ENCODE data around the gene CETP. TPM values are rescaled to one million over a fixed set of nuclear protein-coding genes. Genes with fewer than 3 reads are reported as not detected.
"Not testable (repeated sequence)": the region's sequence is repeated elsewhere in the genome, so short reads cannot be mapped to it uniquely, and the experiment has no call there.

Gene CETP
- polyA plus RNA-seq, 4 donors: 0.34 to 1.6 (median 1.6) TPM; not detected in 1

GRCh38 chr16:56970934-56971767 is 9.4 kb downstream of the CETP start:
- FAIRE-seq: no peak
- no peak for DNase-seq
- H3K4me3 ChIP-seq (ENCODE audit: low read depth in 1 of 3, low read length in 3 of 3): no peak overlapping the region
- H3K36me3 ChIP-seq (ENCODE audit: control insufficient read depth in 3 of 3, insufficient read depth in 2 of 3, low read depth in 1 of 3, low read length in 3 of 3): no peaks in the 10 kb centered on the region
- WGBS, 3 donors: 33 to 66% (median 52%) methylated on average over 8 of the region's 8 CpGs
- H3K4me1 ChIP-seq (ENCODE audit: control insufficient read depth in 3 of 3, insufficient read depth in 2 of 3, low read depth in 1 of 3, low read length in 2 of 3): no peaks in the 10 kb centered on the region
- no peaks in the 10 kb centered on the region for H3K9me3 ChIP-seq (ENCODE audit: control insufficient read depth in 2 of 2, insufficient read depth in 1 of 2, low read depth in 1 of 2, low read length in 1 of 2)
- H3K27ac ChIP-seq (ENCODE audit: low read depth in 1 of 3, low read length in 2 of 3): no peak overlapping the region
- H3K27me3 ChIP-seq (ENCODE audit: control insufficient read depth in 3 of 3, insufficient read depth in 3 of 3, low read length in 3 of 3): no peaks in the 10 kb centered on the region

- DNase-seq (no peak), FAIRE-seq (no peak)
- WGBS, 3 donors: 90 to 94% (median 93%) methylated on average over 2 to 3 of the region's 3 CpGs
- Histone ChIP-seq H3K36me3 (ENCODE audit: control insufficient read depth in 3 of 3, insufficient read depth in 2 of 3, low read depth in 1 of 3, low read length in 3 of 3) (no peaks in the 10 kb centered on the region), H3K27me3 (ENCODE audit: control insufficient read depth in 3 of 3, insufficient read depth in 3 of 3, low read length in 3 of 3) (no peaks in the 10 kb centered on the region), H3K9me3 (ENCODE audit: control insufficient read depth in 2 of 2, insufficient read depth in 1 of 2, low read depth in 1 of 2, low read length in 1 of 2) (no peaks in the 10 kb centered on the region), H3K4me3 (ENCODE audit: low read depth in 1 of 3, low read length in 3 of 3) (no peak overlapping the region), H3K27ac (ENCODE audit: low read depth in 1 of 3, low read length in 2 of 3) (no peak overlapping the region), H3K4me1 (ENCODE audit: control insufficient read depth in 3 of 3, insufficient read depth in 2 of 3, low read depth in 1 of 3, low read length in 2 of 3) (no peaks in the 10 kb centered on the region)
Measured at GRCh38 chr16:56971768-56972043, 10.0 kb downstream of the CETP start.

- Histone ChIP-seq H3K4me3 (ENCODE audit: low read depth in 1 of 3, low read length in 3 of 3) (no peak overlapping the region), H3K27me3 (ENCODE audit: control insufficient read depth in 3 of 3, insufficient read depth in 3 of 3, low read length in 3 of 3) (no peaks in the 10 kb centered on the region), H3K4me1 (ENCODE audit: control insufficient read depth in 3 of 3, insufficient read depth in 2 of 3, low read depth in 1 of 3, low read length in 2 of 3) (no peaks in the 10 kb centered on the region), H3K27ac (ENCODE audit: low read depth in 1 of 3, low read length in 2 of 3) (no peak overlapping the region), H3K9me3 (ENCODE audit: control insufficient read depth in 2 of 2, insufficient read depth in 1 of 2, low read depth in 1 of 2, low read length in 1 of 2) (no peaks in the 10 kb centered on the region), H3K36me3 (ENCODE audit: control insufficient read depth in 3 of 3, insufficient read depth in 2 of 3, low read depth in 1 of 3, low read length in 3 of 3) (no peaks in the 10 kb centered on the region)
- WGBS, 3 donors: 72 to 74% (median 73%) methylated on average over 18 of the region's 18 CpGs
- FAIRE-seq (no peak), DNase-seq (no peak)
Measured at GRCh38 chr16:56972403-56973293, 10.9 kb downstream of the CETP start.

DNA sequence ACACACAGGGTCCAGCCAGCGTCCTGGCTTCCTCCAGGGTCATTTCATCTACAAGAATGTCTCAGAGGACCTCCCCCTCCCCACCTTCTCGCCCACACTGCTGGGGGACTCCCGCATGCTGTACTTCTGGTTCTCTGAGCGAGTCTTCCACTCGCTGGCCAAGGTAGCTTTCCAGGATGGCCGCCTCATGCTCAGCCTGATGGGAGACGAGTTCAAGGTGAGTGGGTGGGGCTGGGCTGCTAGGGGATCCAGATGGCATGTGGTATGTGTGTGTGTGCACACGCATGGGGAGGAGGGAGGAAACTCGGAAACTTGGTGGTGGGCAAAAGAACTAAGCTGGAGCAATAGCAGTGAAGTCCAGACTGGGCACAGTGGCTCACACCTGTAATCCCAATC is 11.5 kb downstream of the CETP start:
- Histone ChIP-seq H3K27ac (ENCODE audit: low read depth in 1 of 3, low read length in 2 of 3) (no peak overlapping the region), H3K27me3 (ENCODE audit: control insufficient read depth in 3 of 3, insufficient read depth in 3 of 3, low read length in 3 of 3) (no peaks in the 10 kb centered on the region), H3K9me3 (ENCODE audit: control insufficient read depth in 2 of 2, insufficient read depth in 1 of 2, low read depth in 1 of 2, low read length in 1 of 2) (no peaks in the 10 kb centered on the region), H3K4me1 (ENCODE audit: control insufficient read depth in 3 of 3, insufficient read depth in 2 of 3, low read depth in 1 of 3, low read length in 2 of 3) (no peaks in the 10 kb centered on the region), H3K4me3 (ENCODE audit: low read depth in 1 of 3, low read length in 3 of 3) (no peak overlapping the region), H3K36me3 (ENCODE audit: control insufficient read depth in 3 of 3, insufficient read depth in 2 of 3, low read depth in 1 of 3, low read length in 3 of 3) (no peaks in the 10 kb centered on the region)
- WGBS, 3 donors: 83 to 85% (median 84%) methylated on average over 9 of the region's 9 CpGs
- DNase-seq: no peak
- FAIRE-seq: no peak

DNA sequence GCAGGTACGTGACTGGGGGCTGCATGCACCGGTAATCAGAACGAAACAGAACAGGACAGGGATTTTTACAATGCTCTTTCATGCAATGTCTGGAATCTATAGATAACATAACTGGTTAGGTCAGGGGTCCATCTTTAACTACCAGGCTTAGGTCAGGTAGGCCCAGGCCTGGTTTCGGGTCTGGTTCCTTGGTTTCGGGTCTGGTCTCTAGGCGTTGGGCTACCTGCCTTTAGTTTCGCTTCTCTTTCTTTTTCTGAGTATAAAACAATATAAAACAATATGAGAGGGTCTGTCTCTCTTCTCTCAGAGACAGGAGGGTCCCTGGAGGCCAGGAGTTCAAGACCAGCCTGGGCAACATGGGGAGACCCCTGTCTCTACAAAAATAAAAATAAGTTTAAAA is 12.1 kb downstream of the CETP start:
- H3K27me3 ChIP-seq (ENCODE audit: control insufficient read depth in 3 of 3, insufficient read depth in 3 of 3, low read length in 3 of 3); DNase-seq; FAIRE-seq; H3K36me3 ChIP-seq (ENCODE audit: control insufficient read depth in 3 of 3, insufficient read depth in 2 of 3, low read depth in 1 of 3, low read length in 3 of 3); H3K4me1 ChIP-seq (ENCODE audit: control insufficient read depth in 3 of 3, insufficient read depth in 2 of 3, low read depth in 1 of 3, low read length in 2 of 3); H3K27ac ChIP-seq (ENCODE audit: low read depth in 1 of 3, low read length in 2 of 3); H3K9me3 ChIP-seq (ENCODE audit: control insufficient read depth in 2 of 2, insufficient read depth in 1 of 2, low read depth in 1 of 2, low read length in 1 of 2); H3K4me3 ChIP-seq (ENCODE audit: low read depth in 1 of 3, low read length in 3 of 3): not testable (repeated sequence)
- WGBS, 3 donors: 72 to 90% (median 77%) methylated on average over 7 of the region's 7 CpGs

GRCh38 chr16:56974549-56975300 is 13.0 kb downstream of the CETP start:
- DNase-seq: no peak
- no peak overlapping the region for H3K27ac ChIP-seq (ENCODE audit: low read depth in 1 of 3, low read length in 2 of 3)

GRCh38 chr16:56975714-56976113 is 14.0 kb downstream of the CETP start:
- Histone ChIP-seq H3K27ac (ENCODE audit: low read depth in 1 of 3, low read length in 2 of 3) (no peak overlapping the region), H3K36me3 (ENCODE audit: control insufficient read depth in 3 of 3, insufficient read depth in 2 of 3, low read depth in 1 of 3, low read length in 3 of 3) (no peaks in the 10 kb centered on the region), H3K27me3 (ENCODE audit: control insufficient read depth in 3 of 3, insufficient read depth in 3 of 3, low read length in 3 of 3) (no peaks in the 10 kb centered on the region), H3K4me3 (ENCODE audit: low read depth in 1 of 3, low read length in 3 of 3) (no peak overlapping the region), H3K4me1 (ENCODE audit: control insufficient read depth in 3 of 3, insufficient read depth in 2 of 3, low read depth in 1 of 3, low read length in 2 of 3) (no peaks in the 10 kb centered on the region), H3K9me3 (ENCODE audit: control insufficient read depth in 2 of 2, insufficient read depth in 1 of 2, low read depth in 1 of 2, low read length in 1 of 2) (peaks cover 0 to 2% of the 10 kb centered on the region in 2 donors)
- 86 to 89% (median 88%) methylated on average over 10 of the region's 10 CpGs for WGBS, 3 donors
- FAIRE-seq (no peak), DNase-seq (no peak)

More at GRCh38 chr16:56974549-56975300, 13.0 kb downstream of the CETP start:
- Histone ChIP-seq H3K4me1 (ENCODE audit: control insufficient read depth in 3 of 3, insufficient read depth in 2 of 3, low read depth in 1 of 3, low read length in 2 of 3) (no peaks in the 10 kb centered on the region), H3K36me3 (ENCODE audit: control insufficient read depth in 3 of 3, insufficient read depth in 2 of 3, low read depth in 1 of 3, low read length in 3 of 3) (no peaks in the 10 kb centered on the region), H3K4me3 (ENCODE audit: low read depth in 1 of 3, low read length in 3 of 3) (no peak overlapping the region), H3K27me3 (ENCODE audit: control insufficient read depth in 3 of 3, insufficient read depth in 3 of 3, low read length in 3 of 3) (no peaks in the 10 kb centered on the region), H3K9me3 (ENCODE audit: control insufficient read depth in 2 of 2, insufficient read depth in 1 of 2, low read depth in 1 of 2, low read length in 1 of 2) (no peaks in the 10 kb centered on the region)
- WGBS, 3 donors: 67 to 74% (median 71%) methylated on average over 9 of the region's 9 CpGs
- FAIRE-seq: no peak

- 77 to 94% (median 83%) methylated on average over 6 of the region's 6 CpGs for WGBS, 3 donors
Measured at GRCh38 chr16:56977216-56977615, 15.5 kb downstream of the CETP start.

More at GRCh38 chr16:56977216-56977615, 15.5 kb downstream of the CETP start:
- peaks cover 0 to 2% (median 0%) of the 10 kb centered on the region in 3 donors for H3K4me1 ChIP-seq (ENCODE audit: control insufficient read depth in 3 of 3, insufficient read depth in 2 of 3, low read depth in 1 of 3, low read length in 2 of 3)
- FAIRE-seq: no peak
- H3K9me3 ChIP-seq (ENCODE audit: control insufficient read depth in 2 of 2, insufficient read depth in 1 of 2, low read depth in 1 of 2, low read length in 1 of 2): peaks cover 0 to 2% of the 10 kb centered on the region in 2 donors
- DNase-seq: no peak
- no peaks in the 10 kb centered on the region for H3K36me3 ChIP-seq (ENCODE audit: control insufficient read depth in 3 of 3, insufficient read depth in 2 of 3, low read depth in 1 of 3, low read length in 3 of 3)
- no peak overlapping the region for H3K4me3 ChIP-seq (ENCODE audit: low read depth in 1 of 3, low read length in 3 of 3)
- no peak overlapping the region for H3K27ac ChIP-seq (ENCODE audit: low read depth in 1 of 3, low read length in 2 of 3)
- no peaks in the 10 kb centered on the region for H3K27me3 ChIP-seq (ENCODE audit: control insufficient read depth in 3 of 3, insufficient read depth in 3 of 3, low read length in 3 of 3)

Measured in small intestine (tissue), 7 donors.